Progenitor cell of endocrine pancreas (in vitro differentiated cells): ENCODE measurements around the gene FAM180A. TPM values are rescaled to one million over a fixed set of nuclear protein-coding genes. Genes with fewer than 3 reads are reported as not detected.

Experiments used
- DNase-seq: peaks from one replicate; pipeline ENCODE4 v3.0.0; 2021; ENCODE audit warnings: low spot score; ENCODE audit not compliant: unreplicated experiment
- H3K27ac Mint-ChIP-seq: 2 replicates; pipeline ENCODE4 v1.8.0; 2021; ENCODE audit warnings: mild to moderate bottlenecking, moderate library complexity, mixed read lengths
- H3K27me3 Mint-ChIP-seq: 2 replicates; pipeline ENCODE4 v1.8.0; 2021; ENCODE audit warnings: mixed read lengths
- H3K36me3 Mint-ChIP-seq: 2 replicates; pipeline ENCODE4 v1.8.0; 2022; ENCODE audit warnings: mixed read lengths; ENCODE audit not compliant: insufficient read depth
- H3K4me1 Mint-ChIP-seq: 2 replicates; pipeline ENCODE4 v1.8.0; 2021; ENCODE audit warnings: low read depth, mixed read lengths
- H3K4me3 Mint-ChIP-seq: 2 replicates; pipeline ENCODE4 v1.8.0; 2021; ENCODE audit warnings: low read depth, mild to moderate bottlenecking, moderate library complexity, mixed read lengths
- H3K9me3 Mint-ChIP-seq: 2 replicates; pipeline ENCODE4 v1.8.0; 2021; ENCODE audit warnings: low read depth, mixed read lengths
- total RNA-seq: library from RNA; stranded (reverse); gene quantifications from 2 replicates; pipeline ENCODE4 v1.2.1, GENCODE V29; 2021
- TF ChIP-seq, protein P1 (sequence below): fragments of 200-600 bp; sonication (generic); IDR thresholded peaks from one replicate; pipeline ENCODE4 v1.5.0; 2021; ENCODE audit warnings: antibody characterized with exemption, mild to moderate bottlenecking; ENCODE audit not compliant: unreplicated experiment

The FAM180A gene
- total RNA-seq, 1 donor from 2014 or later = not detected

- H3K36me3 Mint-ChIP-seq = no peaks in the 10 kb centered on the region
- peaks cover 3% of the 10 kb centered on the region for H3K27me3 Mint-ChIP-seq
- H3K4me3 Mint-ChIP-seq = no peak overlapping the region
- no peaks in the 10 kb centered on the region for H3K9me3 Mint-ChIP-seq
- H3K4me1 Mint-ChIP-seq = no peaks in the 10 kb centered on the region
- TF ChIP-seq, protein P1, sequence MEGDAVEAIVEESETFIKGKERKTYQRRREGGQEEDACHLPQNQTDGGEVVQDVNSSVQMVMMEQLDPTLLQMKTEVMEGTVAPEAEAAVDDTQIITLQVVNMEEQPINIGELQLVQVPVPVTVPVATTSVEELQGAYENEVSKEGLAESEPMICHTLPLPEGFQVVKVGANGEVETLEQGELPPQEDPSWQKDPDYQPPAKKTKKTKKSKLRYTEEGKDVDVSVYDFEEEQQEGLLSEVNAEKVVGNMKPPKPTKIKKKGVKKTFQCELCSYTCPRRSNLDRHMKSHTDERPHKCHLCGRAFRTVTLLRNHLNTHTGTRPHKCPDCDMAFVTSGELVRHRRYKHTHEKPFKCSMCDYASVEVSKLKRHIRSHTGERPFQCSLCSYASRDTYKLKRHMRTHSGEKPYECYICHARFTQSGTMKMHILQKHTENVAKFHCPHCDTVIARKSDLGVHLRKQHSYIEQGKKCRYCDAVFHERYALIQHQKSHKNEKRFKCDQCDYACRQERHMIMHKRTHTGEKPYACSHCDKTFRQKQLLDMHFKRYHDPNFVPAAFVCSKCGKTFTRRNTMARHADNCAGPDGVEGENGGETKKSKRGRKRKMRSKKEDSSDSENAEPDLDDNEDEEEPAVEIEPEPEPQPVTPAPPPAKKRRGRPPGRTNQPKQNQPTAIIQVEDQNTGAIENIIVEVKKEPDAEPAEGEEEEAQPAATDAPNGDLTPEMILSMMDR = no peak
- no peak for DNase-seq
- no peak overlapping the region for H3K27ac Mint-ChIP-seq
These were observed 40.6 kb downstream of the FAM180A start for GRCh38 chr7:135708041-135708440.

DNA sequence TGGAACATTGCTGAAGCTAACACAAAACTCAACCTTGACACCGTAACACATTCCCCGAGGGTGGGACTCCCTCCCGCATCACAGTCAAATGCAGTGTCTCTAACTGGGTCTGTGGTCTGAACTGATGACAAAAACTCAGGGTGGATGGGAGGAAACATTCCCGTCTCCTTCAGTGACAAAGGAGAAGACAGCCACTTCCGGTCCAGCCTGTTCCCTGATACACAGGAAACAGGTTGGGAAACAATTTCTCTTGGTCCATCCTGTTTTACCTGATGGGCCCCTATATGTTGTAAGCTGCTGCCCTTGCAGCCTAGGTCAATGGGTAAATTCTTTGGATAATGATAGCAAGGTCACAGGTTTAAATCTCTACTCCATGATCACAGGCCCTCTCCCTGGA lies 41.0 kb downstream of the FAM180A start:
- H3K27me3 Mint-ChIP-seq = no peaks in the 10 kb centered on the region
- H3K9me3 Mint-ChIP-seq = no peaks in the 10 kb centered on the region
- TF ChIP-seq, protein P1 = no peak
- no peak overlapping the region for H3K4me3 Mint-ChIP-seq
- no peak for DNase-seq
- H3K27ac Mint-ChIP-seq = no peak overlapping the region
- no peaks in the 10 kb centered on the region for H3K4me1 Mint-ChIP-seq
- no peaks in the 10 kb centered on the region for H3K36me3 Mint-ChIP-seq

- no peaks in the 10 kb centered on the region for H3K9me3 Mint-ChIP-seq
- H3K27me3 Mint-ChIP-seq = no peaks in the 10 kb centered on the region
- H3K4me1 Mint-ChIP-seq = no peaks in the 10 kb centered on the region
- no peak overlapping the region for H3K27ac Mint-ChIP-seq
- TF ChIP-seq, protein P1 = no peak
- H3K36me3 Mint-ChIP-seq = no peaks in the 10 kb centered on the region
- no peak for DNase-seq
- no peak overlapping the region for H3K4me3 Mint-ChIP-seq
These were observed 41.6 kb downstream of the FAM180A start for GRCh38 chr7:135706858-135707569.

DNA sequence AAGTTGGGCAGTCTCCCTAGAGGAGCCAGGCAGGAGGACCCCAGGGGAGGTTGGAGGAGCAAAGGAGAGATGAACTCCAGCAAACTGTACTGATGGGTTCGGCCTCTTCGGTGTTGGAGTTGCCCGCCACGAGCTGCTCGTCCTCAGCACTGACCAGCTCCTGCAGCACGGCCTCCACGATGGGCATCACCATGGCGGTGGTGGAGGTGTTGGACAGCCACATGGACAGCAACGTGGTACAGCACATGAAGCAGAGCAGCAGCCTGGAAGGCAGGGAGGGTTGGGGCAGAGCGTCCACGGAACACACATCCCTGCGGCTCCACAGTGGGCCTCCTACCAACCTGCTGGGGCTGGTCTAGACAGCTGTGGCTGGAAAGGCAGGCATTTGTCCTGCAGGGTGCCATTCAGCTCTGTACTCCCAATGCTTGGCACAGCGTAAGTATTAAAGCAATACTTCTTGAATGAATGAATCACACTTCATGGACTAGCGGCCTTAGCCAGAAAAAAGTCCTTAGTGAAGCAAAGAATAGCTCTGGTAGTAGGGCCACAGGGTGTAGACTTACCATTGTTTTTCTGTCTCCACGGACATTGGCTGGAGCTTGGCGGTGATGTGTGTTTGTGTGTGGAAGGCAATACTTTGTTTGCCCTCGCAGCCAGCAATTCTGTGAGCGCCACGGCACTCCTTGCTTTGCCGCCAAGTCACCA lies 42.4 kb downstream of the FAM180A start:
- Mint-ChIP-seq H3K27me3 (no peaks in the 10 kb centered on the region), H3K9me3 (no peaks in the 10 kb centered on the region), H3K36me3 (no peaks in the 10 kb centered on the region), H3K4me1 (no peaks in the 10 kb centered on the region), H3K4me3 (no peak overlapping the region), H3K27ac (no peak overlapping the region)
- TF ChIP-seq, protein P1 = no peak
- DNase-seq = no peak

DNA sequence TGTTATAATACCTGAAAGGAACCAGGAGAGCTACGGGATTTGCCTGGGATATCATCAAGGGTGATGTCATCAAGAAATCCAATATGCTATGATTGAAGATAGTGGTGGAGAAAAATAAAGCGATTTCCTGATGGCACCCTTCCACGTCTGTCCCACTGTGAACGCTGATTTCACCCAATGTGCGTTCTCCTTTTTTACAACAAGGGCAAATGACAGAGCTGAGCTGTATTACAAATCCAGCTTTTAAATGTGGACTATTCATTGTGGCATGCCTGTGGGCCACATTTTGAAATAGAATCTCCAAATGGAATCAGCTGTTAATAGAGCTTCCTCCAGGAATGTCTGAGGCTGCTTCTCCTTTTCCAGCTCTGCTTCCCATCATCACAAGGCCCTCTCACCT lies 43.9 kb downstream of the FAM180A start:
- Mint-ChIP-seq H3K27me3 (no peaks in the 10 kb centered on the region), H3K9me3 (no peaks in the 10 kb centered on the region)

More for the DNA sequence above, 43.9 kb downstream of the FAM180A start:
- TF ChIP-seq, protein P1 = no peak
- H3K4me3 Mint-ChIP-seq = no peak overlapping the region
- peak overlapping the region; percentile 3 for H3K27ac Mint-ChIP-seq
- no peak for DNase-seq
- H3K36me3 Mint-ChIP-seq = no peaks in the 10 kb centered on the region
- no peaks in the 10 kb centered on the region for H3K4me1 Mint-ChIP-seq
